Epithelial cell of umbilical artery (primary cell): ENCODE data around the gene FAM81A. TPM values are rescaled to one million over a fixed set of nuclear protein-coding genes. Genes with fewer than 3 reads are reported as not detected.

Source experiments
- total RNA-seq: library from RNA; depleted of rRNA; stranded (reverse); fragments of >200 nt; gene quantifications from 2 replicates; pipeline ENCODE4 v1.2.3, GENCODE V29; 2014

Gene FAM81A
- total RNA-seq: under 0.01 TPM in 1 of 2 replicates, not detected in the other

GRCh38 chr15:59437817-59438624, at the start of gene FAM81A:
TSS of gene FAM81A (plus strand) at chr15:59438186. CDS start at chr15:59458627, 20,441 bp downstream.

Other genes starting within 250 kb of the FAM81A start
- not detected in 2 replicates for gene LDHAL6B, start 231.3 kb upstream of the FAM81A start, total RNA-seq
- gene MYO1E, start 65.3 kb upstream of the FAM81A start, total RNA-seq: 133 and 175 TPM in 2 replicates
- gene GCNT3, start 173.6 kb downstream of the FAM81A start, total RNA-seq: not detected in 2 replicates
- gene GTF2A2, start 219.3 kb downstream of the FAM81A start, total RNA-seq: 28.9 and 43.2 TPM in 2 replicates